Subcutaneous adipose tissue (tissue), 4 donors: ENCODE data around the gene HRH4. TPM values are rescaled to one million over a fixed set of nuclear protein-coding genes. Genes with fewer than 3 reads are reported as not detected.

Experiments
- CTCF ChIP-seq: fragments of 450-650 bp; IDR thresholded peaks from one replicate; pipeline ENCODE4 v1.5.1; 2016; ENCODE audit warnings: low read depth, mild to moderate bottlenecking, control low read depth, antibody characterized with exemption, moderate library complexity
- small RNA-seq: library from RNA; depleted of rRNA; stranded (forward); fragments of <200 nt; gene quantifications from one replicate; pipeline ENCODE3, GENCODE V24; 2016
- total RNA-seq, 4 donors: library from RNA; depleted of rRNA; stranded (reverse); fragments of >200 nt; gene quantifications; one replicate each; pipeline ENCODE4 v1.1.0, GENCODE V29; 2016

HRH4 gene
- total RNA-seq, 4 donors from 2014 or later: 0.44 to 0.68 TPM; not detected in 2

- TF ChIP-seq CTCF: no peak
Observed at GRCh38 chr18:24506175-24506574, 45.7 kb downstream of the HRH4 start.

- no peak for TF ChIP-seq CTCF
Observed at GRCh38 chr18:24509435-24509834, 49.0 kb downstream of the HRH4 start.

- no peak for TF ChIP-seq CTCF
Observed at GRCh38 chr18:24514439-24514838, 54.0 kb downstream of the HRH4 start.

DNA sequence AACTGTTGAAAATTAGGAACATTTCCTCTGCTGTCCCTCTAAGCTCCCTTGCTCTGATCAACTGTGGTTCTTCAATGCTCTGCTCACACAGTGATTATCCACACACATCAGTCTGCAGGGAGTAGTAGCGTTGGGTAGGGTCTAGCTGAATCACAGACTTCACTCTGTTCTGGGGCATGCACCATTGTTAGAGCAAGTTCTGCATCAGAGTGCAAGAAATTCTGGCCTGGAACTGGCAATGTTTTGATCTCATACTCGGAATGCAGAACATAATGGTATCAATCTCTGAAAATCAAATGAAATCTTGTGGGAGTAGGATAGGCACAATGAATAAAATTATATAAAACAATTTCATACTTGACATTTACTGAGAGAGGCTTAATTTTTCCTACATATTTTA lies 55.3 kb downstream of the HRH4 start:
- no peak for TF ChIP-seq CTCF

GRCh38 chr18:24516261-24516660 lies 55.8 kb downstream of the HRH4 start:
- no peak for TF ChIP-seq CTCF

DNA sequence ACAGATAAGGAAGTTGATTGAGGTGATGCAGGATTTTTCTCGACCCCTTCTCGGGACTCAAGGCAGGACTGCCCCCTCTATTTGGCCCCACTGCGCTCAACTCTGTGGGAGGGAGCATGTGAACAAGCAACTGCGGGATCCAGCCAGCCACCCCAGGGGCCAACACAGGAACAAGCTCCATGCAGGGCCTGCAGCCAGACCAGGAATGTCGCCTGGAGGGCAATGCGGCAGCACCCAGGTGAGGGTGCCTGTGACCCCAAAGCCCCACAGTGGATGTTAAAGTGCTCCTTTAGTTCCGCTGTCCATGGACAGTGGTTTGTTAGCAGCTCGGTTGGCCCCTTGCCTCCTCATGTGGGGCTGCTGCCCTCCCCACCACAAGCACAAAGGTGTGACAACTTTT lies 57.1 kb downstream of the HRH4 start:
- TF ChIP-seq CTCF: no peak

GRCh38 chr18:24518596-24518995 lies 58.2 kb downstream of the HRH4 start:
- TF ChIP-seq CTCF: no peak

Small RNA genes lying within 50 kb of the gene (small RNA-seq; reads per million reads assigned to genes)
- 0.49 reads per million for gene RF00019

Other genes starting within 250 kb of the HRH4 start
- 100 to 1,000 TPM in 2 of 4 donors, 10 to 100 TPM in 2; 67.6 to 208 (median 87.3) TPM for gene OSBPL1A, start 62.8 kb upstream of the HRH4 start, total RNA-seq
- 10 to 100 TPM; 23.1 to 34.9 (median 28.3) TPM for gene IMPACT, start 34.0 kb upstream of the HRH4 start, total RNA-seq